ENCODE results near the gene ZFAND3. TPM values are rescaled to one million over a fixed set of nuclear protein-coding genes. Genes with fewer than 3 reads are reported as not detected.

Gene ZFAND3
- total and polyA plus RNA-seq, 2 of the 4 experiments (the other 2 are of a cell fraction) = 10.9 to 26.7 TPM

- in situ Hi-C loops (cut with MboI; ENCODE audit: low sequenced_read_pairs) = no loop called here
Measured at GRCh38 chr6:38168126-38168525, 348.6 kb downstream of the ZFAND3 start.

More at GRCh38 chr6:38168126-38168525, 348.6 kb downstream of the ZFAND3 start:
- dilution Hi-C loops (cut with HindIII; ENCODE audit: low sequenced_read_pairs, unreplicated experiment) = no loop called here
- no peaks in the 10 kb centered on the region for H3K27me3 ChIP-seq (ENCODE audit: control insufficient read depth, insufficient read depth, low read length)
- H2BK120ac ChIP-seq (ENCODE audit: low read depth, low read length) = no peak overlapping the region
- no peaks in the 10 kb centered on the region for H3K36me3 ChIP-seq (ENCODE audit: control insufficient read depth, insufficient read depth, low read length)
- H4K5ac ChIP-seq (ENCODE audit: low read depth, low read length) = no peak overlapping the region
- TF ChIP-seq FOS (IDR thresholded peaks at IDR 0.05; ENCODE audit: low read depth, low read length) = no peak
- no peak for TF ChIP-seq NFE2L2 (IDR thresholded peaks at IDR 0.05; ENCODE audit: low read depth, low read length)
- no peak for TF ChIP-seq SMC3 (IDR thresholded peaks at IDR 0.05; ENCODE audit: low read depth, low read length)
- TF ChIP-seq POLR2A (IDR thresholded peaks at IDR 0.05; ENCODE audit: low read depth, low read length) = no peak
- TF ChIP-seq BHLHE40 (IDR thresholded peaks at IDR 0.05; ENCODE audit: low read depth, low read length) = no peak
- no peak for TF ChIP-seq MXI1 (IDR thresholded peaks at IDR 0.05; ENCODE audit: borderline replicate concordance, low read depth, low read length)
- TF ChIP-seq CTCF (conservative IDR thresholded peaks at IDR 0.05; ENCODE audit: low read depth, low read length) = no peak
- TF ChIP-seq USF2 (IDR thresholded peaks at IDR 0.05; ENCODE audit: low read depth, low read length) = no peak
- no peak overlapping the region for H2AK9ac ChIP-seq (replicated peaks; ENCODE audit: low read depth, low read length, poor library complexity)
- H3K23ac ChIP-seq (ENCODE audit: low read depth, low read length) = no peak overlapping the region
- H4K91ac ChIP-seq (ENCODE audit: insufficient read depth, low read depth, low read length) = no peak overlapping the region
- ChIA-PET POLR2A (ENCODE audit: unreplicated experiment) (no interaction called here), CTCF (no interaction called here)
- no peak overlapping the region for H3K4me2 ChIP-seq (ENCODE audit: low read depth, low read length)
- H3K4ac ChIP-seq (ENCODE audit: low read depth, low read length) = no peak overlapping the region
- no peak overlapping the region for H3K27ac ChIP-seq (ENCODE audit: insufficient read depth, low read length)
- no peak overlapping the region for H3K9ac ChIP-seq (ENCODE audit: low read depth, low read length)
- no peak overlapping the region for H2BK15ac ChIP-seq (ENCODE audit: low read depth, low read length)
- no peaks in the 10 kb centered on the region for H3K4me1 ChIP-seq (ENCODE audit: control insufficient read depth, insufficient read depth, low read length)
- no peaks in the 10 kb centered on the region; the same call in 1 of the 2 replicates for H3K9me1 ChIP-seq (ENCODE audit: insufficient read depth, low read length)
- no peak overlapping the region for H2BK20ac ChIP-seq (ENCODE audit: low read depth, low read length)
- ATAC-seq (ENCODE audit: low read depth) (no peak), DNase-seq (no peak)
- H2AFZ ChIP-seq (replicated peaks; ENCODE audit: low read length, poor library complexity) = no peak overlapping the region
- no peak overlapping the region for H2AK5ac ChIP-seq (ENCODE audit: low read depth, low read length)
- no TSS peak for BruUV-seq (replicated peaks)
- H3K56ac ChIP-seq (ENCODE audit: extremely low read depth, insufficient read depth, low read length) = no peak overlapping the region
- intact Hi-C loops (cut with micrococcal nuclease) = no loop called here
- H3K4me3 ChIP-seq (ENCODE audit: insufficient read depth, low read depth, low read length) = no peak overlapping the region
- no peak overlapping the region for H3K18ac ChIP-seq (ENCODE audit: low read depth, low read length)
- H3K79me1 ChIP-seq (ENCODE audit: low read depth in 1 of 2, low read length in 2 of 2) = no peaks in the 10 kb centered on the region; a peak in 1 of 4 replicates
- no peak overlapping the region for H4K8ac ChIP-seq (ENCODE audit: low read depth in 2 of 2, low read length in 2 of 2)
- no peaks in the 10 kb centered on the region for H4K20me1 ChIP-seq (ENCODE audit: insufficient read depth, low read length)
- no peaks in the 10 kb centered on the region for H3K9me3 ChIP-seq (ENCODE audit: control insufficient read depth, insufficient read depth, low read length)
- WGBS, 2 experiments (ENCODE audit: extremely low coverage in 2 of 2, insufficient read length in 1 of 2) = 96% methylated on average over 4 of the region's 13 CpGs; no CpG with 5 or more reads in 1 of the 2 experiments
- H3K14ac ChIP-seq (replicated peaks; ENCODE audit: low read depth, low read length) = no peak overlapping the region
- H2BK5ac ChIP-seq (ENCODE audit: low read depth, low read length, poor library complexity, severe bottlenecking) = no peak overlapping the region

Data from IMR-90 (cell line).